GM21723 (cell line): Measurements from ENCODE around the gene RPL29.

Experiments used
- ATAC-seq: cut with Tn5 transposase; IDR thresholded peaks from one replicate; pipeline ENCODE4 v1.9.1; 2021; ENCODE audit warnings: mild to moderate bottlenecking, moderate library complexity; ENCODE audit not compliant: unreplicated experiment

The RPL29 gene

GRCh38 chr3:51966016-51966415 is 29.7 kb downstream of the RPL29 start:
- no peak for ATAC-seq

DNA sequence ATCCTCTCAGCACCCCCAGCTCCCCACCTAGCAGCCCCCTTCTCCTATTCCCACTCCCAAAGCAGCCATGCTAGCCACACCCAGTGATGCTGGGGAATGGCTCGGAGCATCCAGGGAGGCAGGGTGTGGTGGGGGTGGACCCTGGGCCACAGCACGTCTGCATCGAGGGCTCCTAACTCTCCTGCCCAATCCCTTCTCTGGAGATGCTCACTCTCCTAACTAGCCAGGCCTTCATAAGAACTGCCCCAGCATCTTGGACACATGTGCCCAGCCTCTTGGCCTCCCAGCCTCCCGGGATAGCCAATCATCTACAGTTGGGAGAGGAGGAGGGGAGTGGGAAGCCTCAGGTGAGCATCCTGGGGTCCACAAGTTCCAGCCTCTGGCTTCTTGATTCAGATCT is 31.2 kb downstream of the RPL29 start:
- no peak for ATAC-seq

- ATAC-seq = no peak
Measured at GRCh38 chr3:51963951-51964451, 31.7 kb downstream of the RPL29 start.

GRCh38 chr3:51962854-51963530 is 32.7 kb downstream of the RPL29 start:
- ATAC-seq = no peak

DNA sequence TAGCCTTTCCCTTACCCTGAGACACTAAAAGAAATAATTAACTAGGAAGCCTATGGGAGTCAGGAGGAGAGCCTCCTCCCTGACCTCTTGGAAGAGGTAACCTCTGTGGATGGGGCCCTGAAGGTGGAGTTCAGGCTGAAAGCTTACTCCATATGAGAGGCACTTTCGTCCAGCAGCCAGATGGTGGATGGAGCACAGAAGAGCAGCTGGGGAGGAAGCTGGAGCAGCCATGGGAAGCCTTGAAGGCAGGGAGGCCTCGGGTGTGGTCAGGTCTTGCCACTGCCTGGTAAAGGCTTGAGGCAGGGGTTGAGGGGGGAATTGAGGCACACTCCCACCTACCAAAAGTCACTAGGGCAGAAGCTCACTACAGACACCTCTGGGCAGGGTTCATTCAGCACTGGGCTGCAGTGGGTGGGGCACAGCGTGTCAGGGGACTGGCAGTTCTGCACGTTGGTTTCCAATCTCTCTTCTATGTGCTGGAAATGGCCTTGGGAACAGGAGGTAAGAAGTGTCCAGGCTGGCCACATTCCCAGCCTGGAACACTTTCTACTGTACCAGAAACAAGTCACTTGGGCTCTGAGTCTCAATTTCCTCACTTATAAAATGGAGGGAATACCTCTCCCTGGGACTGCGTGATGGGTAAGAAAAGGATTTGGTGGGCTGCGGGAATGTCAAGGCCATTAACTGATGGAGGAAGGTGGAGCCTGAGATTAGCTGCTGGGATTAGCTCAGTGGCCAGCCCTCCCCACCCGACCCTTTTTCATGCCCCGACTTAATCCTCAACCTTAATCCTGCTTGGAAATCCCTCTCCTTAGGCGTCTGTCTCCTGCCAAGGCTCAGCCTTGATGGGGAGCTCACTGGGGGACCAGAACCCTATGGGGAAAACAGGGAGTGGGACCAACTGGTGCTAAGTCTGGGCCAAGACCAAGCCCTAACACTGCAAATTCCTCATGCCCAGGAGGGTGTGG is 33.8 kb downstream of the RPL29 start:
- ATAC-seq = no peak

DNA sequence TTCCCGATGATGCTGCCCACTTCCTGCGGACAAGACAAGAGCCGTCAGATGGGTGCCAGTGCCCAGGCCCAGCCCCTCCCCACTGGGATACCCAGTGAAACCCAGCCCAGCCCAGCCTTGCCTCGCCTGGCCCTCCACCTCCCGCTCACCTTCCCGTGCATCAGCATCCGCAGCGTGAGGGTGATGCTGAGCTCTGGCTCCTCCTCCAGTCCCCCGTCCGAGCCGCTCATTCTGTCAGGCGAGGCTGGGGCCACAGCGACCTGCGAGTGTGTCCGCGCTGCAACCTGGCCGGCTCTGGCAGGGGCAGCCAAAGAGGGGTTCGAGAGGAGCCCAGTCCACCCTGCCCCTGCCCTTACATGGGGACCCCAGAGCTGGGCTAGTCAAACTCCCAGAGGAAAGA is 34.7 kb downstream of the RPL29 start:
- ATAC-seq = no peak

DNA sequence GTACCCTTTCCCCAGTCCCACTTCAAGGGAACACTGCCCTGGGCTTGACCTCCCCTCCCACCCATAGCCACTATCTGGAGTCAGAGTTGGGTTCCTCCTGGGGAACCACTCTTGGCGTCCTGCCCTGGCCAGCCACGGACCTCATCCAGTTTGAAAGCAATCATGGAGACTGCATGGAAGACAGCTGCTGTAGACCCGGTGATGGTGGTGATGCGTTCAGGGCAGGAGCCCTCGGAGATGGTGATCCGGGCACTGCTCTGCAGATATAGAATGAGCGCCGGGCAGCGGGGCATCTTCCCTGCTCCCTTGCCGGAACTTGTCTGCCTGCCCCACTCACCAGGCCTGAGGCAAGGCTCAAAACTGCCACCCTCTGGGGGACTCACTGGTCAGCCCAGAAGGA is 35.3 kb downstream of the RPL29 start:
- ATAC-seq = no peak

DNA sequence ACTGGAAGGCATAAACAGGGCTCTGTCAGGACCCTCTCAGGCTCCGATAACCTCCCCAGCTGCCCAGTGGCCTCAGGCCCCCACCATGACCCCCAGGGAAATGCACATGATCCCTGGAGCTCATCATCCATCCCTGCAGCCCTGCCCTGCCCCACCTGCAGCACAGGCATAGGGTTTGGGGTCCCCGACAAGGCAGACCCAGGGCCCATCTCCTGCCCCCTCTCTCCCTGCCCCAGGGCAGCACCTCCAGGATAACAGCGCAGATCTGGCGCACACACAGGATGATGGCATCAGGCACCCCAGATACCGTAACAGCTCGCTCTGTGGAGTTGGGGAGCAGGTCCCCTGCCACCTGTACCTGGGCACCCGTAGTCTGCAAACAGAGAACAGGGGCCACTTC is 36.0 kb downstream of the RPL29 start:
- ATAC-seq = no peak

GRCh38 chr3:51958603-51959521 is 36.8 kb downstream of the RPL29 start:
- ATAC-seq = no peak

DNA sequence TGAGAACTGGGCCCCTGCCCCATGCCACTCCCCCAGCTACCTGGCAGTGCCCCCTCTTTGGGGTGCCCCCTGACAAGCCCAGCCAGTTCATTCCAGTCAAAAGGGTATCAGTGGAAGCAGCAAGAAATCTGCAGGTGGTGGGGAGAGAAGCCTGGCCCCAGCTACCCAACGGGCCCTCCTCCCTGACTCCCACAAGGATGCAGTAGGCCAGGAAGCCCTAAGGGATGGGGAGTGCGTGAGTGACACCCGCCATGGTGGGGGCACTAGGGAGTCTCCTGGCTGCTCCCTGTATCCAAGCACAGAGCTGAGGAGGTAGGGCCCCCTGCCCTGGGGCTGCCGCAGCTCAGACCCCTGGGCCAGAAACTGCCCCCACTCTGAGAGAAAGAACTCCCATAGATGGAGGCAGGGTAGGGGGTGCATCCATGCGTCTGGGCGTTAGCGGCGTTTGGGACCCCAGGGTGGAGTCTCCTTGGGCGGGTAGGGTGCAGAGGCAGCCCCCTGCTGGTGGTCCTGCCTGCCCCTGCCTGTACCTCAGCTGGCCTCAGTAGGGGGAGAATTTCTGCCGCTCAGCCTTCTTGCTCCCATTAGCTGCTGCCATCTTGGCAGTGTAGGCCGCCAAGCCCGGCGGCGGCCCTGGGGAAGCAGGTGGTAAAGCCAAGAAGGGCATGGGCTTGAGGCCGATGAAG is 38.0 kb downstream of the RPL29 start:
- ATAC-seq = no peak

DNA sequence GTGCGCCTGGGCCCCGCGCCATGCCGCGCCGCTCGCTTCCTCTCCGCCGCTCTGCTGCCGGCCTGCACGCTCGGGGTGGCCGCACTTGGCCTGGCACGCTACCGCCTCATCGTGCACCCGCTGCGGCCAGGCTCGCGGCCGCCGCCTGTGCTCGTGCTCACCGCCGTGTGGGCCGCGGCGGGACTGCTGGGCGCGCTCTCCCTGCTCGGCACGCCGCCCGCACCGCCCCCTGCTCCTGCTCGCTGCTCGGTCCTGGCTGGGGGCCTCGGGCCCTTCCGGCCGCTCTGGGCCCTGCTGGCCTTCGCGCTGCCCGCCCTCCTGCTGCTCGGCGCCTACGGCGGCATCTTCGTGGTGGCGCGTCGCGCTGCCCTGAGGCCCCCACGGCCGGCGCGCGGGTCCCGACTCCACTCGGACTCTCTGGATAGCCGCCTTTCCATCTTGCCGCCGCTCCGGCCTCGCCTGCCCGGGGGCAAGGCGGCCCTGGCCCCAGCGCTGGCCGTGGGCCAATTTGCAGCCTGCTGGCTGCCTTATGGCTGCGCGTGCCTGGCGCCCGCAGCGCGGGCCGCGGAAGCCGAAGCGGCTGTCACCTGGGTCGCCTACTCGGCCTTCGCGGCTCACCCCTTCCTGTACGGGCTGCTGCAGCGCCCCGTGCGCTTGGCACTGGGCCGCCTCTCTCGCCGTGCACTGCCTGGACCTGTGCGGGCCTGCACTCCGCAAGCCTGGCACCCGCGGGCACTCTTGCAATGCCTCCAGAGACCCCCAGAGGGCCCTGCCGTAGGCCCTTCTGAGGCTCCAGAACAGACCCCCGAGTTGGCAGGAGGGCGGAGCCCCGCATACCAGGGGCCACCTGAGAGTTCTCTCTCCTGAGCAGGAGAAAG is 39.6 kb downstream of the RPL29 start:
- no peak for ATAC-seq

DNA sequence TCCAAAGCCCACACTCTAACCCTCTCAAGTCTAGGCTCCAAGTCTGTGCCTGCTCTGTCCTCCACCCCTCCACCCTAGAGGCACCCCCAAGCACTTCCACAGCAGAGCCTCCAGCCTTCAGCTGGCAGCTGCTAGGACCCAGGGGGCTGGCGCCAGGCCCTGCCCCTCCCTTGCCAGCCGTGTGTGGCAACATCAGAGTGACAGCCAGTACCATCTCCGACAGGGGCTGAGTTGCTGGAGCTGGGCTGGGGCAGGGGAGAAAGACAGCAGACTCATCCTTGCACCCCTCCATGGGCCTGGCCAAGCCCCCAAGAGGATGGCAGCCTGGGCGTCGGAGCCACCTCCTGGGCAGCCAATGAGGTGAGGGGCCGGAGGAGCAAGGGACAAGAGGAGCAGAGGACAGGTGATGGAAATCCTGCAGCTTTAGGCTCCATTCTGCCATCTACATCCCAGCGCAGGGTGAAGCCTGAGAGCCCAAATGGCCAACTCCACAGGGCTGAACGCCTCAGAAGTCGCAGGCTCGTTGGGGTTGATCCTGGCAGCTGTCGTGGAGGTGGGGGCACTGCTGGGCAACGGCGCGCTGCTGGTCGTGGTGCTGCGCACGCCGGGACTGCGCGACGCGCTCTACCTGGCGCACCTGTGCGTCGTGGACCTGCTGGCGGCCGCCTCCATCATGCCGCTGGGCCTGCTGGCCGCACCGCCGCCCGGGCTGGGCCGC is 40.4 kb downstream of the RPL29 start, which contains the start of gene GPR62:
Gene GPR62, plus strand, starts transcription at position 207 of the 718 bp plus-strand sequence. Its CDS starts 272 bp downstream, at position 479.
- ATAC-seq = no peak

DNA sequence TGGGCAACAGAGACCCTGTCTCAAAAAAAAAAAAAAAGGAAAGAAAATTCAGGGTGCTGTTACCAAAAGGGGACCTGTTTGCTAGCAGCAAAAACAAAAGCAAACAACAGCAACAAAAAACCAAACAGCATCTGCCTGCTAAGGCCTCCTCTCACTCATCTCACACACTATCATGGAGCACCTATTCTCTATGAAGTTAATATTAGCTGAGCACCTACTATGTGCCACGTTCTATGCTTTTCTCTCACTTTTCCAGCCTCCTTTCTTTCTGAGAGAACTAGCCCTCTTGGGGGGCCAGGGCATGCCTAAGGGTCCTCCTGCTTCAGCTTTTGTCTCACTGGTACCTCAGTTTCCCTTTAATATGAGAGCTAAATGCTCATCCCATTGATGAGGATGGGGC is 41.0 kb downstream of the RPL29 start:
- no peak for ATAC-seq

- no peak for ATAC-seq
Measured at GRCh38 chr3:51954105-51954504, 41.6 kb downstream of the RPL29 start.

- no peak for ATAC-seq
Measured at GRCh38 chr3:51953445-51953844, 42.2 kb downstream of the RPL29 start.

- ATAC-seq = no peak
Measured at GRCh38 chr3:51950899-51951298, 44.8 kb downstream of the RPL29 start.

DNA sequence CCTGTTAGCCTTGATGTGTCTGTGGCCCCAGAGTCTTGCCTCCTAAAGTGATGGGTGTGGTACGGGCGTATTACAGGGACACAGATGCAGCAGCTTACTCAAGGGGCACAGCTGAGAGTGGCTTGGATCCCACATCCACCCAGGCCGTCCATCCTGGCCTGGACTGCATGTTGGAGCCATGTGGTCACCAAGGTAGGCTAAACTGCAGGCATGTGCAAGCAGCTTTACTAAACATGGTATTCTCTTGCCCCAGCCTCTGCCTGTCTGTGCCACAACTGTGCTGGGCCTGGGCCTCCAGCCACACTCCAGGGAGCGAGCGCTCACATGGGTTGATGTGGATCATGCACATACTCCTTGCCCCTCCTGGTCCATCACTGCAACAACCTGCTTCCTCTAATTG is 46.6 kb downstream of the RPL29 start:
- no peak for ATAC-seq

DNA sequence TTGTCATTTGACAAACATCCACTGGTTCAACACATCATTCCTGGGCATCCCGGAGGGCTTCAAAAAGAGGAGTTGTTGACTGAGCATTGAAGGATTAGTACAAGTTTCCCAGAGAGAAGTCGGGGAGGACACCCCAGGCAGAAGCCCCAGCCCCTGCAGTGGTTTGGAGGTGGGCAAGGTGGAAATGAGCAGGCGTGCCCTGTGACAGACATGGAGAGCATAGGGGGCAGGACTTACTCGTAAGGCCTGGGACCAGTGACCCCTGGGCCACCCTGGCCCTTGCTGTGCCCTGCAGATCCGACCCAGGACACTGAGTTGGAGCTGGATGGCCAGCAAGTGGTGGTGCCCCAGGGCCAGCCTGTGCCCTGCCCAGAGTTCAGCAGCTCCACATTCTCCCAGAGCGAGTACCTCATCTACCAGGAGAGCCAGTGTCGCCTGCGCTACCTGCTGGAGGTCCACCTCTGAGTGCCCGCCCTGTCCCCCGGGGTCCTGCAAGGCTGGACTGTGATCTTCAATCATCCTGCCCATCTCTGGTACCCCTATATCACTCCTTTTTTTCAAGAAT is 47.6 kb downstream of the RPL29 start:
- no peak for ATAC-seq
